H1 (cell line): ENCODE data around the gene FGD4. TPM values are rescaled to one million over a fixed set of nuclear protein-coding genes. Genes with fewer than 3 reads are reported as not detected.

Experiments used
- CTCF ChIA-PET: fragments of 300-600 bp; sonication (Branson Sonifier 250); formaldehyde crosslinking; loops from one replicate; lab custom pipeline; 2021; ENCODE audit not compliant: partially characterized antibody; lab: Charles Lee
- POLR2A ChIA-PET: fragments of 300-600 bp; sonication (Branson Sonifier 250); formaldehyde crosslinking; loops from one replicate; lab custom pipeline; 2021; ENCODE audit warnings: inconsistent platforms; ENCODE audit not compliant: partially characterized antibody; lab: Charles Lee
- DNase-seq, 2 experiments: peaks; one replicate each; pipeline versions ENCODE4 v3.0.0 to v3.0.0-alpha.2; 2010 to 2022; ENCODE audit warnings: low spot score in 2 of 2, low read depth in 1 of 2, mixed read lengths in 1 of 2
- FAIRE-seq: peaks from 2 replicates; lab custom pipeline; 2011; peaks lifted over from hg19 to GRCh38; lab: Jason Lieb, UNC
- H2AFZ ChIP-seq: 2 replicates; pipeline ENCODE4 v1.8.1; 2012; ENCODE audit warnings: low read length, inconsistent platforms
- H2AK5ac ChIP-seq: 2 replicates; pipeline ENCODE4 v1.6.1; 2013; ENCODE audit warnings: low read depth, low read length
- H2BK120ac ChIP-seq: replicated peaks from 2 replicates; pipeline ENCODE3; 2013; ENCODE audit warnings: low read depth, low read length, inconsistent platforms
- H2BK12ac ChIP-seq: 2 replicates; pipeline ENCODE4 v1.6.1; 2013; ENCODE audit warnings: low read depth, low read length
- H2BK15ac ChIP-seq: 2 replicates; pipeline ENCODE4 v1.6.1; 2013; ENCODE audit warnings: low read length
- H2BK20ac ChIP-seq: 2 replicates; pipeline ENCODE4 v1.6.1; 2013; ENCODE audit warnings: low read length
- H2BK5ac ChIP-seq: 2 replicates; pipeline ENCODE4 v1.6.1; 2013; ENCODE audit warnings: low read depth, low read length
- H3K14ac ChIP-seq: 2 replicates; pipeline ENCODE4 v1.6.1; 2013; ENCODE audit warnings: inconsistent platforms; ENCODE audit not compliant: insufficient read length
- H3K18ac ChIP-seq: 2 replicates; pipeline ENCODE4 v1.6.1; 2013; ENCODE audit warnings: low read length; ENCODE audit errors: extremely low read depth
- H3K23ac ChIP-seq: 2 replicates; pipeline ENCODE4 v1.6.1; 2013; ENCODE audit warnings: inconsistent platforms; ENCODE audit not compliant: insufficient read length
- H3K23me2 ChIP-seq: 2 replicates; pipeline ENCODE4 v1.6.1; 2013; ENCODE audit warnings: low read depth, low read length
- H3K27ac ChIP-seq: 2 replicates; pipeline ENCODE4 v1.6.1; 2011; ENCODE audit warnings: low read depth, low read length, inconsistent platforms
- H3K27me3 ChIP-seq, 4 experiments: replicated peaks in 1 of 4; 1 replicate in 1 of 4; 2 replicates in 3 of 4; pipeline versions ENCODE4 v1.6.1 to v1.8.1; 2011 to 2013; ENCODE audit warnings: low read length in 3 of 4, mild to moderate bottlenecking in 3 of 4, inconsistent platforms in 2 of 4, mixed read lengths in 2 of 4, moderate library complexity in 1 of 4; ENCODE audit not compliant: control insufficient read depth in 3 of 4, insufficient read depth in 3 of 4; ENCODE audit errors: extremely low read depth in 1 of 4
- H3K36me3 ChIP-seq, 4 experiments: 2 replicates each; pipeline versions ENCODE4 v1.6.1 to v1.8.1; 2011 to 2013; ENCODE audit warnings: mild to moderate bottlenecking in 4 of 4, low read length in 3 of 4, moderate library complexity in 2 of 4, control low read depth in 1 of 4, inconsistent platforms in 1 of 4; ENCODE audit not compliant: insufficient read depth in 4 of 4, control insufficient read depth in 2 of 4
- H3K4ac ChIP-seq: replicated peaks from 2 replicates; pipeline ENCODE3; 2013; ENCODE audit warnings: low read length, low read depth, mixed read lengths, inconsistent platforms; ENCODE audit not compliant: insufficient read length
- H3K4me1 ChIP-seq, 4 experiments: replicated peaks in 1 of 4; 1 replicate in 1 of 4; 2 replicates in 3 of 4; pipeline versions ENCODE4 v1.6.1 to v1.8.1; 2011 to 2013; ENCODE audit warnings: low read length in 3 of 4, inconsistent platforms in 2 of 4, mixed read lengths in 1 of 4; ENCODE audit not compliant: insufficient read depth in 4 of 4, control insufficient read depth in 3 of 4
- H3K4me2 ChIP-seq, 2 experiments: 2 replicates each; pipeline versions ENCODE4 v1.6.1 to v1.8.1; 2011 to 2013; ENCODE audit warnings: low read depth in 2 of 2, low read length in 2 of 2, control low read depth in 1 of 2, inconsistent platforms in 1 of 2, mild to moderate bottlenecking in 1 of 2; ENCODE audit not compliant: insufficient read depth in 1 of 2
- H3K4me3 ChIP-seq, 4 experiments: fragments of 200-600, 300-600 bp in 1 of 4; sonication (generic), shearing (Covaris generic), sonication (Bioruptor Twin) in 1 of 4; 2 replicates each; pipeline versions ENCODE4 v1.5.1 to v1.8.1; 2011 to 2016; ENCODE audit warnings: low read length in 4 of 4, low read depth in 3 of 4, control low read depth in 2 of 4, inconsistent platforms in 2 of 4, mild to moderate bottlenecking in 2 of 4, mixed read lengths in 1 of 4, moderate library complexity in 1 of 4; ENCODE audit not compliant: insufficient read depth in 2 of 4; ENCODE audit errors: extremely low read depth in 1 of 4
- H3K56ac ChIP-seq: replicated peaks from 2 replicates; pipeline ENCODE3; 2013; ENCODE audit warnings: low read depth, mild to moderate bottlenecking, mixed read lengths, low read length, inconsistent platforms; ENCODE audit not compliant: insufficient read length
- H3K79me1 ChIP-seq: 2 replicates; pipeline ENCODE4 v1.6.1; 2013; ENCODE audit warnings: low read depth, low read length, control low read depth
- H3K79me2 ChIP-seq, 2 experiments: 2 replicates each; pipeline versions ENCODE4 v1.6.1 to v1.8.1; 2012 to 2013; ENCODE audit warnings: low read length in 2 of 2, mild to moderate bottlenecking in 2 of 2, inconsistent platforms in 1 of 2; ENCODE audit not compliant: insufficient read depth in 2 of 2, control insufficient read depth in 1 of 2
- H3K9ac ChIP-seq, 4 experiments: replicated peaks in 1 of 4; 1 replicate in 1 of 4; 2 replicates in 3 of 4; pipeline versions ENCODE4 v1.6.1 to v1.8.1; 2011 to 2013; ENCODE audit warnings: low read depth in 3 of 4, low read length in 3 of 4, control low read depth in 2 of 4, mild to moderate bottlenecking in 2 of 4, moderate library complexity in 2 of 4, inconsistent platforms in 1 of 4; ENCODE audit errors: extremely low read depth in 1 of 4
- H3K9me3 ChIP-seq, 2 experiments: 2 replicates each; pipeline versions ENCODE4 v1.6.1 to v1.8.1; 2012 to 2013; ENCODE audit warnings: mild to moderate bottlenecking in 2 of 2, moderate library complexity in 2 of 2, control low read depth in 1 of 2, inconsistent platforms in 1 of 2, low read depth in 1 of 2, low read length in 1 of 2, mixed read lengths in 1 of 2; ENCODE audit not compliant: insufficient read depth in 2 of 2
- H4K20me1 ChIP-seq, 2 experiments: replicated peaks in 1 of 2; 2 replicates each; pipeline versions ENCODE3 to v1.8.1; 2011 to 2013; ENCODE audit warnings: inconsistent platforms in 2 of 2, low read length in 2 of 2, mild to moderate bottlenecking in 1 of 2; ENCODE audit not compliant: insufficient read depth in 2 of 2, control insufficient read depth in 1 of 2
- H4K5ac ChIP-seq: 2 replicates; pipeline ENCODE4 v1.6.1; 2013; ENCODE audit warnings: low read length, low read depth, mixed read lengths, inconsistent platforms; ENCODE audit not compliant: insufficient read length
- H4K8ac ChIP-seq: 2 replicates; pipeline ENCODE4 v1.8.0; 2013; ENCODE audit warnings: mild to moderate bottlenecking, moderate library complexity, low read length, inconsistent platforms; ENCODE audit not compliant: insufficient read depth; ENCODE audit errors: extremely low read depth
- H4K91ac ChIP-seq: replicated peaks from 2 replicates; pipeline ENCODE3; 2013; ENCODE audit warnings: low read length, mixed read lengths, inconsistent platforms; ENCODE audit not compliant: insufficient read length
- BCL11A ChIP-seq, 2 experiments: IDR thresholded peaks; one replicate each; pipeline ENCODE4 v1.6.1; 2011; ENCODE audit warnings: low read depth in 2 of 2, low read length in 2 of 2, mild to moderate bottlenecking in 2 of 2
- CBX8 ChIP-seq: fragments of 300-800, 300-1000 bp; sonication (generic); IDR thresholded peaks from 2 replicates; pipeline ENCODE4 v1.7.1; 2016; ENCODE audit warnings: low read depth, low read length, borderline replicate concordance
- JUN ChIP-seq: IDR thresholded peaks from 2 replicates; pipeline ENCODE4 v1.6.1; 2011; ENCODE audit warnings: low read depth, mild to moderate bottlenecking, improper control_type of control experiment, low read length
- RNF2 ChIP-seq: fragments of 200-900, 300-1000 bp; sonication (generic); IDR thresholded peaks from 2 replicates; pipeline ENCODE4 v1.7.1; 2016; ENCODE audit warnings: borderline replicate concordance, low read depth, mild to moderate bottlenecking, antibody characterized with exemption, low read length; ENCODE audit not compliant: poor library complexity, severe bottlenecking; ENCODE audit errors: missing control alignments
- SAP30 ChIP-seq: fragments of 300-600 bp; sonication (generic); IDR thresholded peaks from 2 replicates; pipeline ENCODE4 v1.7.1; 2012; ENCODE audit warnings: low read length, moderate library complexity, mild to moderate bottlenecking, inconsistent platforms; ENCODE audit not compliant: insufficient read depth, insufficient replicate concordance
- SIN3A ChIP-seq, 2 experiments: IDR thresholded peaks in 1 of 2; conservative IDR thresholded peaks in 1 of 2; 2 replicates each; pipeline ENCODE4 v1.6.1; 2011 to 2012; ENCODE audit warnings: low read length in 2 of 2, improper control_type of control experiment in 1 of 2, low read depth in 1 of 2, mild to moderate bottlenecking in 1 of 2
- SP2 ChIP-seq: IDR thresholded peaks from 2 replicates; pipeline ENCODE4 v1.6.1; 2012; ENCODE audit warnings: mild to moderate bottlenecking, low read length, inconsistent platforms
- TAF7 ChIP-seq: optimal IDR thresholded peaks from 2 replicates; pipeline ENCODE3; 2011; ENCODE audit warnings: low read depth, mild to moderate bottlenecking, inconsistent platforms, low read length, moderate library complexity, borderline replicate concordance
- WGBS, 2 experiments: shearing (Covaris generic) in 1 of 2; methylation state at CpG; one replicate each; pipeline versions ENCODE4 v1.1.6 to v1.1.7; 2013 to 2015; ENCODE audit warnings: low lambda C conversion rate in 2 of 2, mixed read lengths in 2 of 2, inconsistent platforms in 1 of 2, low coverage in 1 of 2, missing lambda C conversion rate in 1 of 2; ENCODE audit not compliant: insufficient replicate concordance in 2 of 2, insufficient coverage in 1 of 2, insufficient read length in 1 of 2; ENCODE audit errors: extremely low coverage in 1 of 2, missing lambda C conversion rate in 1 of 2; 5-methylcytosine and 5-hydroxymethylcytosine counted together
- polyA plus RNA-seq, 7 experiments: library from polyadenylated mRNA; depleted of rRNA in 3 of 7; stranded (reverse) in 5 of 7; unstranded in 2 of 7; fragments of >200 nt in 5 of 7; fragments of 200-250 nt in 2 of 7; gene quantifications; 1 replicate in 5 of 7; 2 replicates in 1 of 7; 4 replicates in 1 of 7; pipeline versions ENCODE4 v1.2.1 to v1.2.3, GENCODE V29; 2011 to 2013; ENCODE audit warnings: missing spikeins in 2 of 7, mixed read lengths in 2 of 7
- total RNA-seq: library from RNA; stranded (reverse); fragmentation: NEBNext Ultra II Directional; extraction: Animal tissue kit (Norgen Biotek cat#: 25700); gene quantifications from 2 replicates; pipeline ENCODE4 v1.2.1, GENCODE V29; 2021
- TF ChIP-seq, protein P1 (sequence below): IDR thresholded peaks from 2 replicates; pipeline ENCODE4 v1.6.1; 2012; ENCODE audit warnings: inconsistent platforms

Gene FGD4
- total and polyA plus RNA-seq, 2 of the 8 experiments (the other 6 are each of a cell fraction or from before 2014, with no cell fraction given): 8.5 to 48.2 TPM

DNA sequence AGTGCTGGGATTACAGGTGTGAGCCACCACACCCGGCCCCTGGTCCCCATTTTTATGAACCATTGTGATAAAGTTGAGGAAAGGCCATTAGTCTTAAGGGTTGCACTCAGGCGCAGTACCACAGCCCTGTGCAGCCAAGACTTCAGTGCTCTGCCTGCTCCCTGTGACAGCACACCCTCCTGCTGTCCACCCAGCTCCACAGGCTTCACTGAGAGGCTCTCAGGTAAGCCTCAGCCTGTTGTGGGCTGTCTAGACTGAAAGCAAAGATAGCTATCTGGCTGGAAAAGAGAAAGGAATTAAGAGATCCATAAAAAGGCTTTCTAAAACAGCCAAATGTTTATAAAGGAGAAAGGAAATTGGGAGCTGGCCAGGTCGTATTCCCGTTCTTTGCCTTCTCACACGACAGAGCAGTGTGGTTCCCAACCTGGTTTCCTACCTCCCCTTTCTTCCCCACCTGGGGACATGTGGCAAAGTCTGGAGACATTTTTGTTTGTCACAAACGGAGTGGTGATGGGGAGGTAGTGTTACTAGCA, 260.6 kb downstream of the FGD4 start:
- Histone ChIP-seq H4K91ac (no peak overlapping the region), H2AK5ac (0 out of 2 replicates have a peak overlapping the region, but pooled peaks have one; percentile 13), H3K56ac (no peak overlapping the region), H4K20me1 (no peaks in the 10 kb centered on the region), H2BK5ac (no peak overlapping the region), H3K4me2 (no peak overlapping the region), H2BK15ac (0 out of 2 replicates have a peak overlapping the region, but pooled peaks have one; percentile 61), H3K4me3 (no peak overlapping the region), H2AFZ (no peak overlapping the region), H3K9ac (no peak overlapping the region), H3K14ac (no peak overlapping the region), H3K27me3 (0 out of 7 replicates have a peak, but pooled peaks cover 0 to 1% (median 0%) of the 10 kb centered on the region in 4 experiments), H3K36me3 (no peaks in the 10 kb centered on the region; a peak in 1 of 8 replicates), H3K9me3 (no peaks in the 10 kb centered on the region), H3K79me2 (no peaks in the 10 kb centered on the region), H4K8ac (no peak overlapping the region), H2BK20ac (no peak overlapping the region), H3K79me1 (no peaks in the 10 kb centered on the region), H2BK12ac (no peak overlapping the region), H3K23me2 (no peaks in the 10 kb centered on the region; the same call in 1 of the 2 replicates), H3K18ac (no peak overlapping the region), H4K5ac (no peak overlapping the region), H3K23ac (no peak overlapping the region), H3K27ac (no peak overlapping the region), H3K4me1 (0 out of 7 replicates have a peak, but pooled peaks cover 0 to 1% (median 0%) of the 10 kb centered on the region in 4 experiments), H2BK120ac (no peak overlapping the region), H3K4ac (no peak overlapping the region)
- ChIA-PET POLR2A (interaction anchor here (0.7 to 1.7 kb wide), 2 partner anchors 14 to 20 kb away, joined by 3 read pairs; no protein-coding TSS in a partner anchor), CTCF (interaction anchor here (1.1 to 5.8 kb wide), 4 partner anchors 9 to 294 kb away, joined by 3 to 63 read pairs (median 5); no protein-coding TSS in a partner anchor)
- TF ChIP-seq SIN3A (conservative IDR thresholded peaks at IDR 0.05 in 1 of 2, IDR thresholded peaks at IDR 0.05 in 1 of 2; ENCODE audit: low read depth in 1 of 2, low read length in 2 of 2) (no peak), JUN (no peak), SAP30 (no peak), RNF2 (no peak), BCL11A (IDR thresholded peaks at IDR 0.05; ENCODE audit: low read depth in 2 of 2, low read length in 2 of 2) (no peak), TAF7 (no peak), CBX8 (no peak), SP2 (no peak)
- TF ChIP-seq, protein P1, sequence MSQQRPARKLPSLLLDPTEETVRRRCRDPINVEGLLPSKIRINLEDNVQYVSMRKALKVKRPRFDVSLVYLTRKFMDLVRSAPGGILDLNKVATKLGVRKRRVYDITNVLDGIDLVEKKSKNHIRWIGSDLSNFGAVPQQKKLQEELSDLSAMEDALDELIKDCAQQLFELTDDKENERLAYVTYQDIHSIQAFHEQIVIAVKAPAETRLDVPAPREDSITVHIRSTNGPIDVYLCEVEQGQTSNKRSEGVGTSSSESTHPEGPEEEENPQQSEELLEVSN: no peak
- DNase-seq (peak in 1 of 2 experiments; percentile 43), FAIRE-seq (no peak)
- WGBS, 2 experiments: 91% methylated on average over 6 of the region's 6 CpGs; no CpG with 5 or more reads in 1 of the 2 experiments
